HG03280 (cell line): ENCODE data around the gene FAM187B.
"Not testable (repeated sequence)": the region's sequence is repeated elsewhere in the genome, so short reads cannot be mapped to it uniquely, and the experiment has no call there.

ENCODE experiments used
- ATAC-seq: cut with Tn5 transposase; IDR thresholded peaks from one replicate; pipeline ENCODE4 v1.9.1; 2021; ENCODE audit warnings: mild to moderate bottlenecking, moderate library complexity; ENCODE audit not compliant: unreplicated experiment

The FAM187B gene

DNA sequence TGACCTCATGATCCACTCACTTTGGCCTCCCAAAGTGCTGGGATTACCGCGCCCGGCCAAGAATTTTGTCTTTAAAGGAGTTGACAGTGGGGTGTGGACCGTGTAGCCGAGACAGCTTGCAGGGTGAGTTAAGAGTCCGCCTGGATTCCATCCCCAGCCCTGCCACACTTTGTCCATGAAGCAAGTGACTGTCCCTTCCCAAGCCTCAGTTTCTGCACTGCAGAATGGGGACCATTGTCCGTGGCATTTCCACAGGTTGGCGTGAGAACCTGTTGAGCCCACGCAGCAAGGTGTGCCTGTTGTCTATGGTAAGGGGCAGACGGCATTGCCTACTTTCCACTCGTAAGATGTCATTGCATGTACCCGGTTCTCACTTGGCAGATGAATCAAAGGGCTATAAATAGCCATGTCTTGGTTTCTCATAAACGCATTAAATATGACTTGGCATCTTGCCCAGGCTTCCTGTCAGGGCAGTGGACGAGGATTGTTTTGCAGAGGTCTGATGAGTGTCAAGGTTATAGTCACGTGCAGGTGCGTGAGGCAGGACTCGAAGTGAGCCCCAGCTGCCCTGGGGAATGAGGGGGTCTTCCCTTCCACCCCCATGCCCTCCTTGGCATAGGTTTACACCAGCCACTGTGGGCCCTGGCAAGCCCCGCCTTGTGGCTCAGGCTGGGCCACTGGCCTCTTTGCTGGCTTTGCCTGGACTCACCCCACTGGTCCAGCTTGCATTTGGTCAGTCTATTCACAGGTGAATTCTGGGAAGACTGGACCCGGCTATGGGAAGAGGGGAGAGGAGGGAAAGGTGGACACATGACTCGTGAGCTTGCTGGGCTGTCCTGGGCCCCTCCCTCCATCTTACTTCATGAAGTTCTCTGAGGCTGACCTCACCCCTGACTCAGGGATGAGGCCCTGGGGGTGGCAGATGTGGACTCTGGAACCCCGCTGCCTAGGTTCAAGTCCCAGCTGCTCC is 14.6 kb downstream of the FAM187B start:
- ATAC-seq, result no peak

DNA sequence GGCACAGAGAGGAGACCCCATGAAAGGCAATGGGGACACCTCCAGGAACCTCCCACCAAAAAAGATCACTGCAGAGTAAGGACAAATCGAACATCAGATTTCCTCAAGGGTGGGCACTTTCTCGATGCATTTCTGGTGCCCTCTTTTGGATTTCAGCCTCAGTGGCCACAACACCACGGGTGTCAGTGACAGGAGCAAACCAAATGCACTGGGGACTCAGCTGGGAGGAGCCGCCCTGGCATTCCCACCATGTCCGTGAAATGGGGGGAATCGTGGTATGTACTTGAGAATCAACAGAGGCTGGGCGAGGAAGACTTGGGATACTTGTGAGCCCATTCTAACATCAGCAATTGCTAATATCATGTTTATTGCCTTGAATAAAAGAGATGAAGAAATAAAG is 16.3 kb downstream of the FAM187B start:
- ATAC-seq, result no peak

DNA sequence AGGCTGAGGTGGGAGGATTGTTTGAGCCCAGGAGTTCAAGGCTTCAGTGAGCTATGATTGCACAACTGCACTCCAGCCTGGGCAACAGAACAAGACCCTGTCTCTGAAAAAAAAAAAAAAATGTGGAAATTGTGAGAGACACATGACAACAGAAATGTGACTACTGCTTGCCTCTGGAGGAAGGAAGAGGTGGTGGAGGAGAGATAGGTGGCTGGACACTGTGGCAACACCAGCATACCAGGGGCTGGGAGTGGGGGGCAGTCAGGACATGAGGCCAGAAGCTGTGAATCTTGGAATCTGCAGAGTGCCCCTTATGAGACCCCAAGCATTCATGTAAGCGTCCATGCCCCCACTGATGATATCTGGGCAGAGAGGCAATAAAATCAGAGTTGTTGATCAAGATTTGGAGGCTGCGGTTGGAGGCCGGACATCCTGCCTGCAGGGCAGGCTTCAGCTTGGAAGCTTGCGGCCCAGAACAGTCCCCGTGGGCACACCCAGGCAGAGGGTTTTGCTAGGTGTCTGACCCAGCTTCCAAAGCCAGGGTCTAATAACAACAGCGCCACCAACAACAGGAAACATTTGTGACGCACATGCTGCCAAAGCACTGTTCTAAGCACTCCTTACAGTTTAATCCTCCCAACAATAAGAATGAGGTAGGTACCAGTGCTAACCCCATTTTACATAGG is 16.9 kb downstream of the FAM187B start:
- no peak for ATAC-seq

DNA sequence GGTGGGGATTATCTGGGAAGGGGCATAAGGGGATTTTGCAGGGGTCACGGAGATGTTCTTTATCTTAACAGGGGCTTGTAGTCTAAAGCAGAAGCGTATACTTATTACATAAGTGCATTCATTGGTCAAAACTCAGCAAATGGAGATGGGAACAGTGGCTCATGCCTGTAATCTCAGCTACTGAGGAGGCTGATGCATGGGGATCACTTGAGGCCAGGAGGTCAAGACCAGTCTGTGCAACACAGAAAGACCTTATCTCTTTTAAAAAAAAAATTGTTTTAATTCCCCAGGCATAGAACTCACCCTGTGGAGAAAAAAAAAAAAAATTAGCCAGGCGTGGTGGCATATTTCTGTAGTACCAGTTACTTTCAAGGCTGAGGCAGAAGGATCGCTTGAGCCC is 18.9 kb downstream of the FAM187B start:
- ATAC-seq, result no peak

DNA sequence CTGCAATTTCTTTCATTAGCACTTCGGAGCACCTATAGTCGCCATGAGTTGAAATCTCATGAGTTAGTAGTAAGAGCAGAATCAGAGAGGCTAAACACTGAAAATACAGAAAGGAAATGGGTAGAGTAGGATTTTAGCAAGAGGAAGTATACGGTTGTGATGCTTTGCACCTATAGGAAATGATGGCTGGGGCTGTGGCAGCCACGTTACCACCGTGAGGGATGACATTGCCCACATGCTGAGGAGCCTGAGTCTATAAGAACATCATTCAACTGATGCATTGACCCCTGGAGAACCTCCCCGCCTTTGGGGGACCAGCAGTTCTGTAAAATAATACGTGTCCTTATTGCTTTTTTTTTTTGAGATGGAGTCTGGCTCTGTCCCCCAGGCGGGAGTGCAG is 20.4 kb downstream of the FAM187B start:
- ATAC-seq, result no peak

DNA sequence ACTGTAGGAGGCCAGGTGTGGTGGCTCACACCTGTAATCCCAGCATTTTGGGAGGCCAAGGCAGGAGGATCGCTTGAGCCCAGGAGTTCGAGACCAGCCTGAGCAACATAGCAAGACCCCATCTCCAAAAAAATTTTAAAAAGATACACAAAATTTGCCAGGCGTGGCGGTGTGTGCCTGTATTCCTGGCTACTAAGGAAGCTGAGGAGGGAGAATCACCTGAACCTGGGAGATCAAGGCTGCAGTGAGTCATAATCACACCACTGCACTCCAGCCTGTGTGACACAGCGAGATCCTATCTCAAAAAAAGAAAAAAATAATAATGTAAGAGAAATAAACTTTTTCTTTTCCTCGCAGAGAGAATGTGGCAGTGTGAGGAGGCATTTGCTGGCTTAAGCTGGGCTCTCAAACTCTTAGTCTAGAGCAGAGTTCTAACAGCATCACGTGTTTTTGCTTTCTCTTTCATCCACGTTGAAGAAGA is 21.1 kb downstream of the FAM187B start:
- no peak for ATAC-seq

DNA sequence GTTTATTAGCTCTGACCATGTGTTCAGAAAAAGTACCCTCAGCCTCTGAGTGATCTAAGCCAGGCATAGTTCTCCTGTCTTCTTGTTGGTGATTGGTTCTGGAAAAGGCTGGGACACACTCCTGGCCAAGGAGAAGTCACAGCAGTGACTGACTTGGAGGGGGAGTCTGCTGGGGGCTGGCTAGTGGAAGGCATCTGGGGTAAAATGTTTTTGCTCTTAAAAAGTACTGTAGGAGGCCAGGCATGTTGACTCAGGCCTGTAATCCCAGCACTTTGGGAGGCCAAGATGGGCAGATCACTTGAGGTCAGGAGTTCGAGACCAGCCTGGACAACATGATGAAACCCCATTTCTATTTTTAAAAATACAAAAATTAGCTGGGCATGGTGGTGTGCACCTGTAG is 21.7 kb downstream of the FAM187B start:
- no peak for ATAC-seq

DNA sequence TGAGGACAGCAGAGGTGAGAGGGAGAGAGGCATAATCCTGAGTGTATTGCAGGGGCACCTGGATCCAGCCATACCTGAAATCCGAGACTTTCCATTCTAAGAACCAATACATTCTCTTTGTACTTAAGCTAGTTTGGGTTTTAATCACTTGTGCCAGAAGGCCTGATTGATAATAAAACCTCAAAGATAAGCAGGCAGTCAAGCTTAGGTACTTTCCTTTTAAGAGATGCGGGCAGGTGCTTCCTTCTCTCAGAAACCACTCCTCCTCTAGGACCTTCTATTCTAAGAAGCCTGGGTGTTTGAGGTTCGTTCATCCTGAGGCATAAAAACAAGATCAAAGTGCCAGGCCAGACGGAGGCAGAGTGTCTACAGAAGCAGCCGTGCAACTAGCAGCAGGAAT is 22.2 kb downstream of the FAM187B start:
- ATAC-seq, result no peak

DNA sequence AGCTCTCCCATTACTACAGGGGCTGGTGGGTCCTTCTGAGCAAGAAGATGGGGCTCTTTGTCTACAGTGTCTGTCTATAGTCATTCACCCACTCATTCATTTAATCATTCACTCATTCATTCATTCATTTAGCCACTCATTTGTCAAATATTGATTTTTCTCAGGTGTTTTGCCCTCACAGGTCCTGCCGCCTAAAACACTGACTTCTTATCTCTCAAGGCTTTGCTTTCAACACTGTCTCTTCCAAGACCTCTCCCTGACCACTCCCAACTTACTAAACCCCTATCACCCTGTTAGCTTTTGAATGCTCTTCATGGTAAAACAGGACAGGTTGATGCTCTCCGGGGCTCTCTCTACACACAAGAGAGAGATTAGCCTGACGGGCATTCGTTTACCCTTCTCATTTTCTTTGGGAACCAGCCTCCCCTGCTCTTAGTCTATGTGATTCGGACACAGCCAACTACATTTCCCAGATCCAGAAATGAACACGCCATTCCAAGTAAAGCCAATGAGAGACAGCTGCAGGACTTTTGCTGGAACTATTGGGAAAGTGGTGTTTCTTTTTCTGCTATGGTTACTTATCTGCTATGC is 22.7 kb downstream of the FAM187B start:
- no peak for ATAC-seq

DNA sequence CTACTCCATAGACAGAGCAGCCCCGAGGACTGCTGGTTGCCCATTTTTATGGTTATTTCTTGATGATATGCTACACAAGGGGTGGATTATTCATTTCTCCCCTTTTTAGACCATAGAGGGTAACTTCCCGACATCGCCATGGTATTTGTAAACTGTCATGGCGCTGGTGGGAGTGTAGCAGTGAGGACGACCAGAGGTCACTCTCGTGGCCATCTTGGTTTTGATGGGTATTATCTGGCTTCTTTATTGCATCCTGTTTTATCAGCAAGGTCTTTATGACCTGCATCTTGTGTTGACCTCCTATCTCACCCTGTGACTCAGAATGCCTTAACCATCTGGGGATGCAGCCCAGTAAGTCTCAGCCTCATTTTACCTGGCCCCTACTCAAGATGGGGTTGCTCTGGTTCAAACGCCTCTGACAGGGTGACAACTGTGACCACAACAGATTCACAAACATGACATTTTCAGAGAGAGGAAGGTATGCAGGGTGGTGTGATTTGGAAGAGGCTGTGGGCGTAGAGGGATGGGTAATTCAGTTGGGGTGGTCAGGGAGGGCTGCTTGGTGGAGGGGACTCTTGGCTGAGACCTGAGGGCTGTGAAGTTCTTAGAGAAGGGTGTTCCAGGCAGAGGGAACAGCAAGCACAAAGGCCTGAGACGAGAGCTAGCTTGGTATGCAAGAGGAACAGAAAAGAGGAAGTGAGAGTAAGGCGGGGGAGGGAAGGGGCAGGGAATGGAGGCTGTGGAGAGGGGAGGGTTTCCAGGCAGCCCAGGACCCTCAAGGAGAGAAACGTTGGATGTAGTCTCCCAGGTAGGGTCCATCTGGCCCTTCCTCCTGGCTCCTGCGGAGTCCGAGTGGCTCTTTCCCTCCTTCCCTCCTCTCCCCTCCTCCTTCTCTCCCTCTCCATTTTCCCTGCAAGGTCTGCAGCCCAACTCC is 23.5 kb downstream of the FAM187B start:
- ATAC-seq, result peak; percentile 75

DNA sequence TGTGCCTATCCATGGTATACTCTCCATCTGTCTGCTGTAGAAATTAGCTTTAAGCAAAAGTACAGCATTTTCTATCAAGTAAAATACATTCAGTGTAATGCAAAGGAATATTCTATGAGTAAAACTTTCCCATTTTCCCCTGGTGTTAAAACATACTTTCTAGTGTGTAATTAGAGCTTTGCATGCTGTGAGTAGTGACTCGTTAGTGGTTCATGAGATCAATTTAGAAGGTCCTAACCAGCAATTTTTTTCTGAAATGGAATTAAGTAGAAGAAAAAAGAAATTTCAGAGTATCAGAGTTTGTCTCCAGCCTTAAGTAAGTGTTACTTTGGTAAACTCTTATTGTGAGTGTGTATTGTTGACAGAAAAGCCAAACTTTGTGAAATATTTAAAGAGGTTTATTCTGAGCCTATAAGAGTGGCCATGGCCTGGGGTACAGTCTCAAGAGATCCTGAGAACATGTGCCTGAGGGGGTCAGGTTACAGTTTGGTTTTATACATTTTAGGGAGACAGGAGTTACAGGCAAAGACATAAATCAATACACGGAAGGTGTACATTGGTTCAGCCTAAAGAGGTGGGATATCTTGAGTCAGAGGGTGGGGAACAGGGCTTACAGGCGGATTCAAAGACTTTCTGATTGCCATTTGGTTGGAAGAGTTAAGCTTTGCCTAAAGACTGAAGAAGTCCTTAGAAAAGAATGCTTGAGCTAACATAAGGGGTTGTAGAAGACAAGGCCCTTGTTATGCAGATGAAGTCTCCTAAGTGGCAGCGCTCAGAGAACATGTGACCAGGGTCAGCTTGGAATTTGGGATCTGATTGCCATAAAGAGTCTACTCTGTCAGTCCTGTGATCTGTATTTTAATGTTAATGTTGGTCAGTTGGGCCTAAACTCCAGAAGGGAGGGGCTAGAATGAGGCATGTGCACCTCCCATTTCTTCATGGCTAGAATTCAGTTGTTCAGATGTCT is 25.5 kb downstream of the FAM187B start:
- no peak for ATAC-seq

DNA sequence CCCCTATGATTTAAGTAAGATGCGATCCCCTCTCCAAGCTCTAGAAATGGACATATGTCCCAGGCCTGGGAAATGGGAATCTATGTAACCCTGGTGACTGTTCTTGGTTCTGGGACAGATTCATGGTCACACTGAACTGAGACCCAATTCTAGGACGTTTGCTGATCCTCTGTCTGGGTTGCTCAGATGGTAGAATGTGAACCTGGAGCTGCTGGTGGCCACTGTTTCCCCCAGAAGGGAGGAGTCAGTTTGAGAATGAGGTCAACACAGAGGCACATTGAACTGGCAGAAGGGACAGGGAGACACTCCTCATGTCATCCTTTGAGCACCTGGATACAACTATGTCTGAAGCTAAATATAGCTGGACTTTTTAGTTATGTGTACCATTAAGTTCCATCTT is 29.1 kb downstream of the FAM187B start:
- no peak for ATAC-seq

DNA sequence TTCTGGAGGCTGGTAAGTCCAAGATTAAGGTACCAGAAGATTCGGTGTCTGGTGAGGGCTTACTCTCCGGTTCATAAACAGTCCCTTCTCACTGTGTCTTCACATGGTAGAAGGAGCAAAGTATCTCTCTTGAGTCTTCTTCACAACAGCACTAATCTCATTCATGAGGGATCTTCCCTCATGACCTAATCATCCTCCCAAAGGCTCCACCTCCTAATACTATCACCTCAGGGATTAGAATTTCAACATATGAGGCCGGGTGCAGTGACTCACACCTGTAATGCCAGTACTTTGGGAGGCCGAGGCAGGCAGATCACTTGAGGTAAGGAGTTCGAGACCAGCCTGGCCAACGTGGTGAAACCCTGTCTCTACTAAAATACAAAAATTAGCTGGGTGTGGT is 31.7 kb downstream of the FAM187B start:
- not testable (repeated sequence) for ATAC-seq

DNA sequence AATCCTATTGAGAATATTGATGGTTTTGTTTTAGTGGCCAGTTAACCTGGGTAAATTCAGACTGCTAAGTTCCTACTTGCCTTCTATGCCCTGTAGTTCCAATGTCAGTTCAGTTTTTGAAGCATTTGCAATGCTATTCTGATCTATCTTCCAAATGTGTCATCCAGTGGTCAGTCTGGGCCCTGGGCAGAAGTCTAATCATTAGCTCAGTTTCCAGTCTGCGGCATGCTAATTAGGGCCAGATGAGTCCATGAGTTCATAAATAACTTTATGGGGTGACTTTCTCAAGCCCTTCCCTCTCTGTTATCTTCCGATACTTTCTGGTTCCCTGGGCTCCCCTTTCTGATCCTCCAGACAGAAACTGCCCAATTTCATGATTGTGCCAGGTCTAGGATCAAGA is 32.7 kb downstream of the FAM187B start:
- ATAC-seq, result no peak

DNA sequence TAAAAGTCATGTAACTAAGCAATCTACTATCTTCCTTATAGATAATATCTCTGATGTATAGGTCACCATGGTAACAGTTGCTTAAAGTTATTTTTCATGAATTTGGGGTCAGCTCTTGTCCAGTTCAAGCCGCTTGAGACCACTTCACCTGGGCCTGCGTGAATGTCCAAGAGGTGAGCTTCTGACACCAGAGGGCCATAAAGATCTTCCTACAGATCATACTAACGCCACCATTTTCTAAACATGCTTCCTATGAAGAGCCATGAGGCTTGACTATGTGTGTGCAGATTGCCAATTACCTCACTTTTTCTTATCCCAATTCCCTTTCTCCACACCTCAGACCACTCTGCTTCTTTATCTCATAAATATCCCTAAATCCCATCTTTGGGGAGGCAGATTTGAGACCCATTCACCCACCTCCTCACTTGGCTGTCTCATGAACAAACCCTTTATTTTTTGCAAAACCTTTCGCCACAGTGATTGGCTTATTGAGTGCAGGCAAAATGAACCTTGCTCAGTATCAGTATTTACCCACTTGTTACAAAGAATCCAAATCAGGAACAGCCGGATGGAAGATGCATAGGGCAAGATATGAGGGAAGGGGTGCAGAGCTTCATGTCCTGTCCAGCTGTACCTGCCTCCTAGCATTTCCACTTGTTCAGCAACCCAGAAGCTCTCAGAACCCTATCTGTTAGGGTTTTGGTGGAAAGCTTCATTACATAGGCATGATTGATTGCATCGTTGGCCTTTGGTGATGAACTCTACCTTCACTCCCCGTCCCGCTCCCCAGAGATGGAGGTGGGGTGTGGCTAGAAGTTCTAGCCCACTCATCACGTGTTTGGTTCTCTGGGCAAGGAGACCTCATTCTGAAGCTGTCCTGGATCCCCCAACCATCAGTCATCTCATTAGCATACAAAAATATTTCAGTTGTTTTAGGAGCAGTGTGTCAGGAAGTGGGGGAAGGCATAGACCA is 34.2 kb downstream of the FAM187B start:
- no peak for ATAC-seq

DNA sequence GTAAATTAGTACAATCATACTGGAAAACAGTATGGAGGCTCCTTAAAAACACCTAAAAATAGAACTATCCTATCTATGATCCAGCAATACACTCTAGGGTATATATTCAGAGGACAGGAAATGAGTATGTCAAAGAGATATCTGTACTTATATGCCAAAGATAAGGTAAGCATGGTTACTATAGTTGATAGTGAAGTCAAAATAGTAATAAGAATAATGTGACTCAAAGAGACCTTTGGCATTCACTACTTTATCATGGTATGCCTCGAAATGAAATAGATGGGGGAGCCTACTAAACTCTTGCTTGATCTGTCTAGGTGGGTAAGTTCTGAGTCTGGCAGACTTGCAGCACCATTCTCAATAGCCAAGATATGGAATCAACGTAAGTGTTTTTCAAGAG is 43.7 kb downstream of the FAM187B start:
- no peak for ATAC-seq

DNA sequence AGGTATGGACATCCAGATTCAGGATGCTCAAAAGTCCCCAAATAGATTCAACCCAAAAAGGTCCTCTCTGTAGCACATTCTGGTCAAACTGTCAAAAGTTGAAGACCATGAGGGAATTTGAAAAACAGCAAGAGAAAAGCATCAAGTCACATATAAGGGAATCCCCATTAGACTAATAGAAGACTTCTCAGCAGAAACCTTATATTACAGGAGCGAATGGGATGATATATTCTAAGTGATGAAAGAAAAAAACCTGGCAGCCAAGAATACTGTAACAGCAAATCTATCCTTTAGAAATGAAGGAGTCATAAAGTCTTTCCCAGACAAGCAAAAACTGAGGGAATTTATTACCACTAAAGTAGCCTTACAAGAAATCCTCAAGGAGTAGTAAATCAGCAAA is 44.3 kb downstream of the FAM187B start:
- no peak for ATAC-seq

DNA sequence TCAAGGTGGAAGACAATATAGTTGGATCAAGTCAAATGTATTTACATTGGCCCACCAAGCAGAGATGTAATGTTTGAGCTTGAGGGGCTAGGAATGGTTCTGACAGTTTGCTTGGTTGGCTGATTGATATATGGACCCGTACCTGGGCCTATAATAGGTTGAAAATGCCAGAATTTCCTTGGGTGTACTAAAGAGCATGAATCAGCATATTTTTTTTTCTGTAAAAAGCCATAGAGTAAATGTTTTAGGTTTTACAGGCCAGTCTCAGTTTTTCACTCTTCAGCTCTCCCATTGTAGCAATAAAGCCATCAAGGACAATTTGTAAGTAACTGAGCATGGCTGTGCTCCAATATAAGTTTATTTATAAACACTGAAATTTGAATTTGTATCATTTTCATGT is 47.2 kb downstream of the FAM187B start:
- no peak for ATAC-seq
